OCI-M2 (cell line): ENCODE measurements around the gene NKD1.

ENCODE experiments used
- DNase-seq: peaks from one replicate; lab custom pipeline; 2025; ENCODE audit not compliant: unreplicated experiment; lab: John Stamatoyannopoulos, UW

Gene NKD1

DNA sequence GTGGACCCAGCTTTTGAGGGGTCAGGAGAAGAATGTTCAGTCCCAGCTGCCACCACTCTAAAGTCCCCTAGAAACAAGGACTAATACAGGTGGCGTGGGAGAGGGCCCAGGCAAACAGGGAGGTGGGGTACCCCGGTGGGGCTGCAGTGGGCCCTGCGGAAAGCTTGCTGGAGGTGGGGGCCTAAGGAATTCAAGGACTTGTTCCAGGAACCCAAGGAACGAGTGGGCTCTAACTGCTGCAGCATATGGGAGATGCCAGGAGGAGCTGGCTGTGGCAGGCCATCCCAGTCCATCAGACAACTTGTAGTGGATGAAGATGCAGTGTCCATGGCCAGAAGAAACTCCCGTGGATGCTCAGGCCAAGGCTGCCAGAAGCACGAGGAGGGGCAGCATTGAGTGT, 122.3 kb downstream of the NKD1 start:
- no peak for DNase-seq

- peak; percentile 5 for DNase-seq
Measured at GRCh38 chr16:50671644-50672260, 123.6 kb downstream of the NKD1 start.

- DNase-seq = no peak
Measured at GRCh38 chr16:50673496-50674275, 125.5 kb downstream of the NKD1 start.

DNA sequence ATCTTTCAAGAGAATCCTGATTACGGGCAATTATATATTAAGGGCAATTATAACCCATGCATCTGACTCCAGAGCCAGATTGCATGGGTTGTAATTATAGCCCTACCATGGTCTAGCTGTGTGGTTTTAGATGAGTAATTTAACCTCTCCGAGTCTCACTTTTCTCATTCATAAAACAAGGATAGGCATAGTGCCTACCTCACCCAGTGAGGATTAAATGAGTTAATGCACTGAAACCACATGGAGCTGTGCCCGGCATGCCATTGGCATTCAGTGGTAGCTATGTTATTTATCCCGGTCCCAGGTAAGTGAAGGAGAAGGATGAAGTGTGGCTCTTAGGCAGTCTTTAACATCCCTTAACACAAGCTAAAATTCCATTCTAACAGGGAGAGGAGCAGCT, 126.6 kb downstream of the NKD1 start:
- DNase-seq = no peak

GRCh38 chr16:50675686-50676610, 127.8 kb downstream of the NKD1 start:
- no peak for DNase-seq

DNA sequence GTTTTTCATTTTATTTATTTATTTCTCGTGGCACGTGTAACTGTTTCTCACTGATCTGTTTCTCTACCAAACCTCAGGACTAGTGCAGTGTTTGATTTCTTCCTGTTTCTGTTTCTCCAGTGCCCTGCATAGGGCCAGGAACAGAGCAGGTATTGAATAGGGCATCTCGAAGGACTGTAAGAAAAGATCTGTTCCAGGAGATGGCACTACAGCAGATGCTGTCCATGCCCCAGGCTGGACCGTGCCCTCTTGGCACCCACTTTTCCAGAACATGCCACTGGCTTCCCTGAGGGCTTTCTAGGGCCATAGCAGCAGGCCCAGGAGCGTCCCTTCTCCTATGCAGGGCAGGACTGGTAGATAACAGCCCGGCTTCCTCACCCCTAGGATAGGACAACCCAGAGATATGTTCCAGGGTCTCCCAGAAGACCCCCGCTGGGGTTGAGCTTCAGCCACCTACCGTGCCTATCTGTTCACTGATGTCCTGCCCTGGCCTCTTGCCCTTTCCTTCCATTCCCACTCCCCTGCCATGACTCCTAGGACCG, 128.6 kb downstream of the NKD1 start:
- DNase-seq = no peak

- DNase-seq = no peak
Measured at GRCh38 chr16:50677351-50677750, 129.2 kb downstream of the NKD1 start.

DNA sequence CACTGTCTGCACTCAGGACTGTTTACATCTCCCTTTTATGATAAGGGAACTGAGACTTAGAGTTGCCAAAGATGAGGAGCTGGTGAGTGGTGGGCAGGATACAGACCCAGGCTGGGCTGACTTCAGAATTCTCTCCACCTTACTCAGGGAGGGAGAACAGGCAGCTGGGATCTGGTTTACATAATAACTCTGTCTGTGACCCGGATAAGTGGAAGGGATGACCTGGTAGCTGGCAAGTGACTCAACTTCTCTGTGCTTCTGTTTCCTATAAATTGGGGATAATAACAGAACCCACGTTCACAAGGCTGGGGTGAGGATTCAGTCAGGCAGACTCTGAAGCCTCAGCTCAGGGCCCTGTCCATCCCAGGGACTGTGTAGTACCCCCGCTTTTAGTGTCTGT, 130.3 kb downstream of the NKD1 start:
- DNase-seq = no peak

- no peak for DNase-seq
Measured at GRCh38 chr16:50679266-50679665, 131.1 kb downstream of the NKD1 start.

DNA sequence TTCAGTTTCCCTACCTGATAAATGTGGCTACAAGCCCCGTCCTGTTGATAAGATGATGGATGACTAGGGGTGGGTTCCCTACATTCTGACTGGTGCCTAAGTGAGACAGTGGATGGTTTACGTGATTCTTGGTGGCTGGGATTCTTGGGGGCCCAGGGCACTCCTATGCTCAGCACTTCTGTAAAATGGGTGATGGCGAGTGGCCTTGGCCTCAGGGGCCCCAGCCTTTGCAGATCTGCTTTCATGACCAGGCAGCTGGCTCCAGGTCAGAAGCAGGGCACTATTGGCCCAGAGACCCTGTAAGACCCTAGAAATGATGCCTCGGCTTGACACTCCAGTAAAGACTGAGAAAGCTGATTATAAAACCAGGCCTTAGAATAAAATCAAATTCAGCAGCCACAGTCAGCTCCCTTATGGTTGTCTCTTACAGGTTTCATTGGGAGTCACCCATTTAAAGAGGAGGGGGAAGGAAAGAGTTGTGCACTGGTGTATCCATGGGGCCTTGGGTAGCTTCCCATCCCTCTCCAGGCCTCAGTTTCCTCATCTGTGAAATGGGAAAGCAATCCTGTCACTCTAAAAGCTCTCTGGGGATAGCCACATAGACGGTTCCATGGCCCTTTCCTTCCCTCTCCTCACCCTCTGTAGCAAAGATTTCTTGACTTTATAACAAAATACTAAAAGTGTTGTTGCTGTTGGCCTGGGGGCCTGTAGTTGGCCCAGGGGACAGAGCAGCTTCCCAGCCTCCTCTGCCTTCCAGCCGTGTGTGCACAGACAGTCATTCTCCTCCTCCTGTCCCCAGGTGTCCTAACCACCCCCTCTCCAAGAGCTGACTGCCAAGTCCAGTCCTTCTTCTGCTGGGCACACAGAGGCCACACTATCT, 131.7 kb downstream of the NKD1 start:
- no peak for DNase-seq

DNA sequence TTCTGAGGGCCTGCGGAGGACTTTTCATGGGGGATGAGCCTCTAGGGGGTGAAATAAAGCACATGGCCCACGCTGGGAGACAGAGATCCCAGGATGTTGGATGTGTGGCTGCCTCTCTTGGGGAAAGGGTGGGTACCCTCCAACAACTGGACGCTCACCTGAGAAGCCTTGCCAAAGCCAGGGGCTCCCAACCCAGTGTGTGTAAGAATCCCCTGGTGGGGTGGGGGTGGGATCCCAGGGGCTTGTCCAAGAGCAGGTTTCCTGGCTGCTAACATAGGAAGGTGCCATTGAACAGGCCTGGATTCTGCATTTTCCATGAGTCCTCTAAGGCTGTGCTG, 132.3 kb downstream of the NKD1 start:
- DNase-seq = no peak

DNA sequence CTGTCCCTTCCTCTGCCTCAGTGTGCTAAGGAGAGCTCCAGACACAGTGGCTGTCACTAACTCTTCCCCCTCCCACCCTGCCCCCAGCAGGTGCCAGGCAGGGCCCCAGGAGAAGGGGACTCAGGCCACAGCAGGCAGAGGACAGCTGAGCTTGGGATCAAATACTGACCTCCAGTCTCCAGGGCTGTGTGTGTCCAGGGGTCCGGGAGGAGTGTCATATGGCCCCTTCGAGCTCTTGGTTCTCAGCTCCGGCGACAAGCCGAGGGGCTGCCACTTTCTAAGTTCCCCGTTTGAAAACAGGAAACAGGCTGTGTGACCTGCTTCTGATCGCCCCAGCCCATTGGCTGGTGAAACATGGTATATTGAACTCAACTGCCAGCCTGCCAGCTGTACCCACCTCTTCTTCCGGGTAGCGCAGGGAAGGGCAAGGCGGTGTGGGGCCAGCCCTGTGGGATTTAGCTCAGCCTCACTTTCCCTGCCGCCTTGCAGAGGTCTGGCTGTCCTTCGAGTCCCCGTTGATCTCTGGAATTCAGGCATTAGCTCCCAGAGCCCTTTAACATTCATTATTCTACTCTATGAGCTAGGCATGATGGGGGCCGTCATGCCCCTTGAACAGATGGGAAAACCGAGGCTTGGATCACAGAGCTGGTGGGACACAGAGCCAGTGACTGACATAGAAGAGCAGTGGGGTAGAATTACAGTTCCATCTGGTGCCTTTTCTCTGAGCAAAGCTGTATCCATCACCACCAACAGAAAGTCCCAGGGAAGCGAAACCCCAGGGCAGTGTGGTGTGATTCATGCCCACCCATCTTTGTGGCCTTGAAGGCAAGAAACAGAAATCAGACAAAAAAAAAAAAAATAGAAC, 133.1 kb downstream of the NKD1 start, which contains the start of gene SNX20:
Gene SNX20 (minus strand): TSS at position 292 of the 865 bp plus-strand sequence. CDS start 3,786 bp downstream, outside the sequence.
- DNase-seq = no peak

GRCh38 chr16:50683689-50684374, 135.6 kb downstream of the NKD1 start:
- DNase-seq = no peak

DNA sequence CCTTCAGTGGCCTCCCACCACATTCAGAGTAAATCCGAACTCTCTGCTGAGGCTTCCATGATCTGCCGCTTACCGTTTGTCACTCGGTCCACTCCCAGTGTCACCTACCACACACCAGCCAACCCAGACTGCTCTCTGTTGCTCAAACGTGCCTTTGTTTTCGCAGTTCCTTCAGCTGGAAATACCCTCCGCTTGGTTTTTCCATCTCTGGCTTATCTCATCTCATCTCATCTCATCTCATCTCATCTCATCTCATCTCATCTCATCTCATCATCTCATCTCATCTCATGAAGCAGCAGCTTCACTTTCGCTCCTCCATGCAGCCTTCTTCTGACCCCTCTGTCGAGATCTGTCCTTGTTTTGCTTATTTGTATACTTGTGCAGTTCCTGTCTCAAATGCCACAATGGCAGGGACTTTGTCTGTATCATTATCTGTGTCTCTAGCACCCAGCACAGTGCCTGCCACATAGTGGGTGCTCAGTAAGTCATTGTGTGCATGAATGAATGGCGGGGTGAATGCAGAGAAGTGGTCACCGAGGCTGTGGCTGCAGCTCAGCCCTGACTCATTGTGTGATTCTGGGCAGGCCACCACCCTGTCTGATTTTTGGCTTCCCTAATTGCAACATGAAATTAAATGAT, 136.7 kb downstream of the NKD1 start:
- no peak for DNase-seq

- DNase-seq = no peak
Measured at GRCh38 chr16:50685462-50686063, 137.4 kb downstream of the NKD1 start.

DNA sequence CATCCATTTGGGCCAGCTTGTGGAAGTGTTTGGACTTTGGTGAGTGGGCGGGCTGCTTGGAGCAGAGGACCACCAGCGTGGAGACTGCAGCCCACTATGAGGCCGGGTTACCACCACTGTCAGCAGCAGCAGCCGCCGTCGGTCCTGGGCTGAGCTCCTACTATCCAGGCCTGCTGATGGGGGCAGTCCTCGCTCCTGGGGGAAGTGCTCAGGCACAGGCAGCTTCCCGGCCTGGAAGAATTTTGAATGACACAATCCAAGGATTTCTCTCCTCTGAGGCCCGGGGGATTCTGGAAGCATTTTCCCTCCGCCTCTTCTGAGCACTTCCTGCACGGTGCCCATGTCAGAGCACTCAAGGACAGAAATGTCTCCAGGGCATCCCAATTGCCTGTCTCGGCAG, 139.9 kb downstream of the NKD1 start:
- DNase-seq = no peak

DNA sequence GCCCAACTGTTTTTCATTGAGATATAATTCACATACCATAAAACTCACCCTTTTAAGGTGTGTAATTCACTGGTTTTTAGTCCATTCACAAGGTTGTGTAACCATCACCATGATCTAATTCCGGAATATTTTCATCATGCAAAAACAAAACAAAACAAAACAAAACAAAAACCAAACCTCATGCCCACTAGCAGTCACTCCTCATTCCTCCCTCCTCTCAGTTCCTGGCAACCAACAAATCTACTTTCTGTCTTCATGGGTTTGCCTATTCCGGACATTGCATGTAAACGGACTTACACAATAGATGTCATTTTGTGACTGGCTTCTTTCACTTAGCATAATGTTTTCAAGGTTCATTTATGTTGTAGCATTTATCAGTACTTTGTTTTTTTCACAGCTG, 140.7 kb downstream of the NKD1 start:
- no peak for DNase-seq

DNA sequence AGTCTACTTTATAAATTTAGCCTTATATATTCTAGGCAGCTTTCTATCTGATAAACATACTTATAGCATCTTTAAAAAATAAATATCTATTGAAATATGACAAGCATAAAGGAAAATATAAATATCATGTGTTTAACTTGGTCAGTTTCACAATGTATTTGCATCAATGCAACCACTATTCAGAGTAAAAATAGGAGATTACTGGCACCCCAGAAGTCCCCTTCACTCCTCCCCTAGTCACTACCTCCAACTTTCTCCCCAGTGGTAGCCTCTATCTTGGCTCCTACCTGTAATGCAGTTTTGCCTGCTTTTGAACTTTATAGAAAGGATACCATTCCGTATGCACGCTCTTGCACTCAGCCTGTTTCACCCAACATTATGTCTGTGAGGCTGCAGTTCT, 142.0 kb downstream of the NKD1 start:
- no peak for DNase-seq
